ENCODE results near the gene PRKCE. TPM values are rescaled to one million over a fixed set of nuclear protein-coding genes. Genes with fewer than 3 reads are reported as not detected.
A peak's percentile ranks its signal among the peaks of the same experiment; 100 is the strongest.

Gene PRKCE
- total RNA-seq, 4 donors from 2014 or later: 20.0 to 29.7 (median 25.2) TPM

DNA sequence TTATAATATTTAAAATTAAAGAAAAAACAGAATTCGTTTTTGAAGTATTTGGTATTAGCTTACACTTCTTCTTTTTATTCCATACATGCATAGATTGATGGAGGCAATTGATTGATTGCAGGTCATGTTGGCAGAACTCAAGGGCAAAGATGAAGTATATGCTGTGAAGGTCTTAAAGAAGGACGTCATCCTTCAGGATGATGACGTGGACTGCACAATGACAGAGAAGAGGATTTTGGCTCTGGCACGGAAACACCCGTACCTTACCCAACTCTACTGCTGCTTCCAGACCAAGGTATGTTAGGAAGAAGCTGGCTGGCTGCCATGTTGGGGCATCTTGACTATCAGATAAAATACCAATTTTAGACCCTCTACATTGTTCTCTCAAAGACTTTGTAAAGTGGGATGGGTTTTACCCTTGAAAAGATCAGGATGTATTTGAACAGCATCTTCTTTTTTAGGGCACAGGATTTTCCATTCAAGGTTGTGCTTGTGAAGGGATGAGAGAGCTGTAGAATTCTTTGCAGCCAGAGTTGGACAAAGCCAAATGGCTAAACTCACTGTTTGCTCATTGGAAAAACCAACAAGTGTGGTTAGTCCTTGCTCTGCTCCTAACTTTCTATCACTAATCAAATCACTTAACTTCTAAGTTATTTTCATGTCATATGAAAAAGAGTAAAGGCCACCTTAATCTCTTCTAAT, 358.9 kb downstream of the PRKCE start:
- Histone ChIP-seq H3K4me3 (no peak overlapping the region), H3K36me3 (peaks cover 0 to 10% (median 0%) of the 10 kb centered on the region in 3 donors), H3K9me3 (no peaks in the 10 kb centered on the region), H3K4me1 (peaks cover 0 to 5% (median 0%) of the 10 kb centered on the region in 4 donors), H3K27me3 (no peaks in the 10 kb centered on the region), H3K27ac (no peak overlapping the region)
- TF ChIP-seq POLR2A (IDR thresholded peaks at IDR 0.05) (no peak), CTCF (IDR thresholded peaks at IDR 0.05) (no peak)
- DNase-seq: no peak

DNA sequence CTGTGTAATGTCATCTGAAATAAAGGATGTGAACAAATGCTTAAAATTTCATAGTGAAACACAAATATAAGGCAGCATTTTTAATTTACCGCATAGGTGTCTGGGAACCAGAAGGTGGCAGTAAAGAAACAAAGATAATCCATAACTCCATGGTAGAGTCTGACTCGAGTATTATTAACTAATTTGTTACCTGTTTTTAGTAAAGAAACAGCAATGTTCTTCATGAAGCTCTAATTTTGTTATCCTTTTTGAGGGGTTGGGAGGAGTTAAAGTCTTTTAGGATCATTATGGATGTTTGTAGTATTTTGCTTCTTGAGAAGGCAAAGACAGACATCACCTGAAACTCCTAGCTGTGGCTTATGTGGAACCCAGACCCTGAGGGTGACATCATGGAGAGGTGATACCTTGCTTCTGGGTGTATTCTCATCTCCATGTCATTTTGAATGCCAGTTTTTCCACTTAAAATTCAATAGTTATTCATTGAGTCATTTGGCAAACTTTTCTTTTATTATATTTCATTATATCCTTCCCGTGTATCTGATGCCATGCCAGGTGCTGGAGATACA, 359.5 kb downstream of the PRKCE start:
- H3K36me3 ChIP-seq: peaks cover 0 to 10% (median 0%) of the 10 kb centered on the region in 3 donors
- no peaks in the 10 kb centered on the region for H3K9me3 ChIP-seq
- peak in 5 of 6 experiments; percentile 47 to 79 (median 72) for TF ChIP-seq CTCF (IDR thresholded peaks at IDR 0.05)
- no peak for TF ChIP-seq POLR2A (IDR thresholded peaks at IDR 0.05)
- no peak overlapping the region for H3K27ac ChIP-seq
- peaks cover 0 to 5% (median 0%) of the 10 kb centered on the region in 4 donors for H3K4me1 ChIP-seq
- no peaks in the 10 kb centered on the region for H3K27me3 ChIP-seq
- DNase-seq: no peak
- no peak overlapping the region for H3K4me3 ChIP-seq

DNA sequence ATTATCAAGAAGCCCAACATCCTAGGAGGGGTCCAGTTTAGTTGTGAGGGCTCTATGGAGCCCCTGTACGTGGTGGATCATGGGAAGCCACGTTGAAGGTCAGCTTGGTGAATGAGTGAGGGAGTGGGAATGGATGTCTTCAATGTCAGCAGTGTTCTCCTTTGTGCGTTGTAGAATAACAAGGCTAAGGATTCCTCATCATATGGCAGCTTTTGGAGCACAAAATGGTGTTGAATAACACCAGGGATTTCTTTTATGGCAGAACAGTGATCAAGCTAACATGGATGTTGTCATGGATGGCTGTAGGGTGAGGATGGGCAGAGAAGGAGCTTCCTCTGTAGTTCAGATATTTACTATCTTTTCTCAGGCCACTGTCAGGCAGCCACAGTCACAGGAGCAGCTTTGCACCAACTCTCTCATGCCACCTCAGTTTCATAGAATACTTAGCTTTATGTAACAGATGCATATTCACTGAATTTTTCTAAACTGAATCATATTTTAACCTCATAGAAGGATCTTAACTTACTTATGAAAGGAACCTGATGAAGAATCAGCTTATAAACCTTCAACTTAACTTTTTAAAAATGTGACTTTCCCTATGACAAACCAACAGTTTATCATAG, 361.3 kb downstream of the PRKCE start:
- Histone ChIP-seq H3K36me3 (peaks cover 0 to 4% (median 0%) of the 10 kb centered on the region in 3 donors), H3K27ac (no peak overlapping the region), H3K4me1 (peaks cover 0 to 5% (median 0%) of the 10 kb centered on the region in 4 donors), H3K4me3 (no peak overlapping the region), H3K27me3 (no peaks in the 10 kb centered on the region), H3K9me3 (no peaks in the 10 kb centered on the region)
- no peak for DNase-seq
- TF ChIP-seq CTCF (IDR thresholded peaks at IDR 0.05) (no peak), POLR2A (IDR thresholded peaks at IDR 0.05) (no peak)

- no peak for TF ChIP-seq POLR2A (IDR thresholded peaks at IDR 0.05)
- no peak for TF ChIP-seq CTCF (IDR thresholded peaks at IDR 0.05)
- Histone ChIP-seq H3K36me3 (peaks cover 0 to 4% (median 0%) of the 10 kb centered on the region in 3 donors), H3K4me1 (no peaks in the 10 kb centered on the region), H3K4me3 (no peak overlapping the region), H3K27me3 (no peaks in the 10 kb centered on the region), H3K9me3 (no peaks in the 10 kb centered on the region), H3K27ac (no peak overlapping the region)
- no peak for DNase-seq
Measured at GRCh38 chr2:46013726-46014125, 362.3 kb downstream of the PRKCE start.

GRCh38 chr2:46014911-46015654, 363.6 kb downstream of the PRKCE start:
- H3K4me1 ChIP-seq: no peaks in the 10 kb centered on the region
- H3K4me3 ChIP-seq: no peak overlapping the region
- no peaks in the 10 kb centered on the region for H3K27me3 ChIP-seq
- peaks cover 0 to 4% (median 0%) of the 10 kb centered on the region in 3 donors for H3K36me3 ChIP-seq
- no peak overlapping the region for H3K27ac ChIP-seq
- no peaks in the 10 kb centered on the region for H3K9me3 ChIP-seq
- no peak for DNase-seq
- TF ChIP-seq CTCF (IDR thresholded peaks at IDR 0.05): no peak
- TF ChIP-seq POLR2A (IDR thresholded peaks at IDR 0.05): no peak
